ENCODE results near the gene FOXK1.

Gene FOXK1

GRCh38 chr7:4687956-4688355, 5.9 kb downstream of the FOXK1 start:
- TF ChIP-seq CTCF (IDR thresholded peaks at IDR 0.05), result no peak

- no peak for TF ChIP-seq CTCF (IDR thresholded peaks at IDR 0.05)
Measured at GRCh38 chr7:4689151-4689550, 7.1 kb downstream of the FOXK1 start.

GRCh38 chr7:4689668-4690067, 7.6 kb downstream of the FOXK1 start:
- no peak for TF ChIP-seq CTCF (IDR thresholded peaks at IDR 0.05)

GRCh38 chr7:4690953-4691856, 9.1 kb downstream of the FOXK1 start:
- no peak for TF ChIP-seq CTCF (IDR thresholded peaks at IDR 0.05)

GRCh38 chr7:4692055-4692454, 10.0 kb downstream of the FOXK1 start:
- no peak for TF ChIP-seq CTCF (IDR thresholded peaks at IDR 0.05)

- no peak for TF ChIP-seq CTCF (IDR thresholded peaks at IDR 0.05)
Measured at GRCh38 chr7:4693152-4693551, 11.1 kb downstream of the FOXK1 start.

- no peak for TF ChIP-seq CTCF (IDR thresholded peaks at IDR 0.05)
Measured at GRCh38 chr7:4693749-4694148, 11.7 kb downstream of the FOXK1 start.

Measured in LNCAP (cell line).